GM19372 (cell line): ENCODE results near the gene MKRN2.

Source experiments
- ATAC-seq: cut with Tn5 transposase; IDR thresholded peaks from one replicate; pipeline ENCODE4 v1.9.1; 2021; ENCODE audit warnings: mild to moderate bottlenecking, low read depth, moderate library complexity; ENCODE audit not compliant: unreplicated experiment

The MKRN2 gene

DNA sequence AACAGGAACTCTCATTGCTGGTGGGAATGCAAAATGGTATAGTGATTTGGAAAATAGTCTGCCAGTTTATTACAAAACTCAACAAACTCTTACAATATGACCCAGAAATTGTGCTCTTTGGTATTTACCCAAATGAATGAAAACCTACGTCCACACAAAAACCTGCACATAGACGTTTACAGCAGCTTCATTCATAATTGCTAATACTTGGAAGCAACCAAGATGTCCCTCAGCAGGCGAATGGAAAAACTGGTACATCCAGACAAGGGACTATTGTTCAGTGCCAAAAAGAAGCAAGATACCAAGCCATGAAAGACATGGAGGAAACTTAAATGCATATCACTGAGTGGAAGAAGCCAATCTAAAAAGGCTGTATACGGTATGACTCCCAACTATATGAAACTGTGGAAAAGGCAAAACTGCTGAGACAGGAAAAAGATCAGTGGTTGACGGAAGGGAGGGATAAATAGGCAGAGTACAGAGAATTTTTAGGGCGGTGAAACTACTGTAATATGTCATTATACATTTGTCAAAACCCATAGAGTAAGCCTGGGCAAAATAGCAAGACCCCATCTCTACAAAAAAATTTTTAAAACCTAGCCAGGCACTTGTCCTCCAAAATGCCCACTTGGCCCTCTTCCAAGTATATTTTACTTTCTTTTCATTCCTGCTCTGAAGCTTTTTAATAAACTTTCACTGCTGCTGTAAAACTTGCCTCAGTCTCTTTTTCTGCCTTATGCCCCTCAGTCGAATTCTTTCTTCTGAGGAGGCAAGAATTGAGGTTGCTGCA is 6.7 kb upstream of the MKRN2 start:
- ATAC-seq: no peak

DNA sequence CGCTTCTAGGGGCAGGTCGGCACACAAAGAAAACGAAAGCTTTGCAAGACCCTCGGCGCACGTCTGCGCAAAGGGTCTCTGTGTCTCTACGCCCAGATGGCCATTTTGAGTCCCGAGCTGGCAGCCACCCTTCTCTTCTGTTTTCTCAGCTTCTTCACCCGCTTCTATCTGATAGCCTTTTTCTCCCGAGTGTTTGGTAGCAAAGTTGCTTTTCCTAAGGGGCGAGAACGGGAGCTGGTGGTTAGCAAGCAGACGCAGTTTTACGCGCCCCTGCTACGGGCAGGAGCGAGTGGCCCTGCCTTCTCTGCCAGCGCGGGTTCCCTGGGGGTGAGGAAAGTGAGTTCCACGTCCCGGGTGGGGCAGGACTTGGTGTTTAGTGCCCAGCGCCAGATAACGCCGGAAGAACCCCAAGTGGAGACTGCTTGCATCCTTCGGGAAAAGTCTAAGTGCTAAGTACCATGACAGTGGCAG is 2.9 kb upstream of the MKRN2 start:
- no peak for ATAC-seq

DNA sequence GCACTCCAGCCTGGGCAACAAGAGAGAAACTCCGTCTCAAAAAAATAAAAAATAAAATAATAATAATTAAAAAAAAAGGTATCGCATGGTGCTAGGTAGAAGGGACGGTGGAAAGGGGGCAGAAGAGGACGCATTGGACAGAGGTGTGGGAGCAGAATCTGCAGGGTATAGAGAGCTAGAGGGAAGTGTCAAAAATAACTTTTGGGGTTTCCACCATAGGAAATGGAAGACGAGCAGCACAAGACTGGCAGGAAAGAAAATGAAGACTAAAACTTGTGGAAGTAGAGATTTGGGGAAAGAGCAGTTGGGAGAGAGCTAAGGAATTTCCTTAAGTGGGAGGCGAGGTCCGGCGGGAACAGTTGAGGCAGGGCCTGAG is 585 bp upstream of the MKRN2 start:
- ATAC-seq: no peak

DNA sequence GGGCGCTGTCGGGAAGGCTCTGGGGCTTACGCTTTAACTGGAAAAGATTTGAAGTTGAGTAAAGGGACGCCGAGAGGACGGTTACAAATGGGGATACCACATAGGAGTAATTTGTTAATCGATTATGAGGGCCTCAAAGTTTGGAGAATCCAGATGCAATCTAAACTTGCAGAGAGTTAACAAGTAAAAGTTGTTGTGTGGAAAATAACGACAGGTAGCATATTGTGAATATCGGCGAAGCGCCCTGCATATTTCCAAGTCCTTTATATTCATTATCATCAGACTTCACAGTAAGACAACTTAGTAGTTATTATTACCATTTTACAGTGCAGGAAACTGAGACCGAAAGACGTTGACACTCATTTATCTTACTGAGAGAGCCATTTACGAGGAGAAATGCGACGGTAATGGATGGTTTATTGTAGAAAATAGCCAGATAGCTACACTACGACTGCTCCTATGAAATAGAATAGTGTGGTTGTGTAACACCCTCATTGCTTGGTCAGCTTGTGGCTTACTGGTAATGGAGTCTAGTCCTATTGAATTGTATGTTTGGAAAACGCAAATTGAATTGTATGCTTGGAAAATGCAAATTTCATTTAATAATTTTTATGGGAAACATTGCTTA is 700 bp downstream of the MKRN2 start:
- ATAC-seq: no peak

DNA sequence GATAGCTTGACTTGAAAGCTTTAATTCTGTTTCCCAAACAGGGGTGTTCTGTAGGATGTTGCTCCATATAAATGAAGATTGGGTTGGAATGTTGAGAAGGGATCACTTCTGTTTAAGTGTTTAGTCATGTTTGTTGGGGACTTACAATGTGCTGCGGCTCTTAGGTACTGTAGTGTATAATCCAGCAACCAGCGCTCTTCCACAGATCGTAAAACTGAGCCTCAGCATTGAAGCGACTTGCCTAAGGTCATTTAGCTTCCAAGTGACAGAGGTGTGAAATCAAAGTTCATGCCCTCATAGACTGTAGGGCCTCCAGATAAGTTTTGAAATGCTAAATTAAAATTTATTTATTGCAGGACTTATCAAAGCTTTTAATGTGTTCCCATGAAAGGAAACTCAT is 1.8 kb downstream of the MKRN2 start:
- ATAC-seq: no peak

DNA sequence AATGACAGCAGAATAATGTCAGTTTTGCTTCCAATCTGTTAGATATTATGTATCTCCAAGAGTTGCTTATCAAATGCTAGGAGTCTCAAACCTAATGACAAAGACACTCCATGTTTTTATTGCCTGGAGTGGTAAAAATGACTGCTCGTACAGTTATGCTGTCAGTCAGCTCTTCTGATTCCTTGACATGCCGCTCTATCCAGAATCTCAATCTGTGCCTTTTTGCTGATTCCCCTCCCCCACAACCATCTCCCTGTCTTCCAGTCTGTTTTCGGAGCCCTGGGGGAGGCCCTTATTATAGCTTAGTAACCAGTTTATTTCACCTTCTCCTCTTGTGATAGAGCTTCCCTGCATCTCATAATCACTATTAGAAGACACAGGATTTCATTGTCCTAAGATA is 2.6 kb downstream of the MKRN2 start:
- no peak for ATAC-seq

- no peak for ATAC-seq
Observed at GRCh38 chr3:12560505-12561190, 3.8 kb downstream of the MKRN2 start.

GRCh38 chr3:12561397-12561796 is 4.5 kb downstream of the MKRN2 start:
- no peak for ATAC-seq

- ATAC-seq: no peak
Observed at GRCh38 chr3:12562451-12562850, 5.6 kb downstream of the MKRN2 start.

GRCh38 chr3:12566976-12567375 is 10.1 kb downstream of the MKRN2 start:
- ATAC-seq: no peak

DNA sequence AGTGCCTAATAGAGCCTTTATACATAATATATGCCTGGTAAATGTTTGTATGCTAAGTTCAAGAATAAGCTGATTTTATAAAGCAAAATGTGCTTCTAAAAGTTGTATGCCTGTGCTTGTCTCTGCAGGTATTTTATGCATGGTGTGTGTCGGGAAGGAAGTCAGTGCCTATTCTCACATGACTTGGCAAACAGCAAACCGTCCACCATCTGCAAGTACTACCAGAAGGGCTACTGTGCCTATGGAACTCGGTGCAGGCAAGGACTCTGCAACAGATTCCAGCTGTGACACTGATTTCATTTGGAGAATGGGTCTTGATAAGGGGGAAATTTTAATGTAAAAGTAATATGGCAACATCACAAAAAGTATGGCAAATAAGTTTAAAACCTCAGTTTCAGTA is 11.9 kb downstream of the MKRN2 start:
- ATAC-seq: no peak

DNA sequence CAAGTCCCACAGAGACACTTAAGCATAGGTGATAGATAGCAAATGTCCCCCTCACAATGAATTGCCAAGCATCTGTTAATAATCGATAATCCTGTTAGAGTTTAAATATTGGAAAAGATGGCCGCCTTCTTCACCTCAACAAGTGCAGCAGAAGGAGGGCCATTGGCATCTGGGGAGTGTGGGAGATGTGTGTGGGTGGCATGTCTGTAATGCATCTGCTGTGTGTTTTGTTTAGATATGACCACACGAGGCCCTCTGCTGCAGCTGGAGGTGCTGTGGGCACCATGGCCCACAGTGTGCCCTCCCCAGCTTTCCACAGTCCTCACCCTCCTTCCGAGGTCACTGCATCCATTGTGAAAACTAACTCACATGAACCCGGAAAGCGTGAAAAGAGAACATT is 12.9 kb downstream of the MKRN2 start:
- ATAC-seq: no peak

DNA sequence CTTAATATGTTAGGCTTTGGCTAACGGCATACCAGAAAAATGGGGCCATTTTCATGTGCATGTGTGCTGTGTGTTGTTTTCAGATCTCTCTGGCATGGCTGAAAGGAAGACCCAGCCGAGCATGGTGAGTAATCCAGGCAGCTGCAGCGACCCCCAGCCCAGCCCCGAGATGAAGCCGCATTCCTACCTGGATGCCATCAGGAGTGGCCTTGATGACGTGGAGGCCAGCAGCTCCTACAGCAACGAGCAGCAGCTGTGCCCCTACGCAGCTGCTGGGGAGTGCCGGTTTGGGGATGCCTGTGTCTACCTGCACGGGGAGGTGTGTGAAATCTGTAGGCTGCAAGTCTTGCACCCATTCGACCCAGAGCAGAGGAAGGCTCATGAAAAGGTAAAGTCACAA is 15.1 kb downstream of the MKRN2 start:
- ATAC-seq: no peak

DNA sequence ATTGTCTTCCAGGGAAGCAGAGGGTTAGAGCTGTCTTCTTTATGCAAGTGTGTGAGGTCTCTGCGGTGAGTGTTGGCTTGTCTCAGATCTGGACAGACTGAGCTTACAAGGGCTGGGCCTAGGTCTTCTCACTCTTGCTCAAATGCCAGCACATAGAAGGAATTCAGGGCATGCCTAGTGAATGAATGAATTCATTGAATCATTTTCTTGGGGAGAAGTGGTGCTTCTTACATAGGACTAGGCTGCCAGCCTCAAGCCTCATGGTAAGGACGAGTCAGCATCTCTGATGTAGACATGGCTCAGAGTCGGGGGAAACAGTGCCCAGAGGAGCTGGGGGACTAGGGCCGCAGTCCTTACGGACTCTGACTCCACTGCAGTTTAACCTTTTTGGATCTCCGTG is 17.2 kb downstream of the MKRN2 start:
- ATAC-seq: no peak

DNA sequence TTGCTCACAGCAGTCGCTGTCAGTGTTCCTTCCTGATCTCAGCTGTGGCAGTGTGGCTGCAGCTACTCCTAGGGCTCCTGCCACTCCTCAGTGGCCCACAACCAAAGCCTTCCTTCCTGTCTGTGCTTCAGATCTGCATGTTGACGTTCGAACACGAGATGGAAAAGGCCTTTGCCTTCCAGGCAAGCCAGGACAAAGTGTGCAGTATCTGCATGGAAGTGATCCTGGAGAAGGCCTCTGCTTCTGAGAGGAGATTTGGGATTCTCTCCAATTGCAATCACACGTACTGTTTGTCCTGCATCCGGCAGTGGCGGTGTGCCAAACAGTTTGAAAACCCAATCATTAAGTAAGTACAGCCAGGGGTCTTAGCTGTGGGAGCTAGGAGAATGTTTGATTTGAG is 17.8 kb downstream of the MKRN2 start:
- no peak for ATAC-seq

DNA sequence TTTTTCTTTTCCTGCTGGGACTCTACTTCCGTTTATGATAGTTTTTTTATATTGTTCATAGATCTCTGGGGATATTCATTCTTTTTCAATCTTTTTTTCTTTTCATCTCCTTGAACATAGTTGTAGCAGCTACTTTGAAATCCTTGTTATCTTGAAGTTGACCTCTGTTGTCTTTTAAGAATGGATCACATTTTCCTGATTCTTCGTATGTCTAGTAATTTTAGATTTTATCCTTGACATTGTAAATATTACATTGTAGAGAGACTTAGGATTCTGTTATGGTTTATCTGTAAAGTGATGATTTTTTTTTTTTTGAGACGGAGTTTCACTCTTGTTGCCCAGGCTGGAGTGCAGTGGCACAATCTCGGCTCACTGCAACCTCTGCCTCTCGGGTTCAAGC is 20.5 kb downstream of the MKRN2 start:
- ATAC-seq: no peak

GRCh38 chr3:12578742-12579141 is 21.9 kb downstream of the MKRN2 start:
- ATAC-seq: no peak

GRCh38 chr3:12579456-12579855 is 22.6 kb downstream of the MKRN2 start:
- ATAC-seq: no peak

- ATAC-seq: no peak
Observed at GRCh38 chr3:12579905-12580304, 23.0 kb downstream of the MKRN2 start.

DNA sequence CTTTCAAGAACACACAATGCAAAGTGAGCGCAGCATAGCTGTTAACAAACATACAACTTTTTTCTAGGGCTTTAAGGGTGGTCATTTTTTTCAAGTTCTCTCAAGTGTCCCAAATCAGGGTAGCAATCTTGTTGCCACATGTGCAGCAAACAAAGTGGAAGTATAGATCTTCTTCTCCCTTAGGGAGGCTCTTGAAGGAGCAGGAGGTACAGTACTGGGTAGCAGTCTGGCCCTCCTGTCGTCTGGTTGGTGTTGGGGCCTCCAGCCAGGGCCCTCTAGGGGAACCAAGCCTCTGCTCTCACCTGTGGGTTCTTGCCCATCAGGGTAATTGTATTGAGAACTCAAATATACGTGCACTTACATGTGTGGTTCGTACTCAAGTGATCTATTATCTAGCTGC is 25.8 kb downstream of the MKRN2 start:
- no peak for ATAC-seq

GRCh38 chr3:12583280-12583679 is 26.4 kb downstream of the MKRN2 start:
- no peak for ATAC-seq

DNA sequence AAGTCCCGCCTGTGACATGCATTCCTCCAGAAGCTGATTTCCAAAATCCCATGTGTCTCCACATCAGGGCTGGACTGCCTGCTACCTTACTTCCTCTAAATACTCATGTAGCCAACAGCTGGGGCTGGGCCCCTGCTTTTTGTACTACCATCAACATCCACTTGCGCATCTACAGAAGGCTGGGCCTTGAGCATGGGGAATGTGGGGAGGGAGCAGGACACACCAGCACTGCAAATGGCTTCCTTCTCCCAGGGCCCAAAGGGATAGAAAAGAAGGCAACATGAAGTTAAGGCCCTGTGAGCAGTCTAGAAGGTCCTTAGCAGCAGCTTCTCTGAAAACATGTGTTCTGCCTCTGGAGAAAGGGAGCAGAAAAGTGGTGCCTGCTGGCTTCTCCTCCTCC is 27.2 kb downstream of the MKRN2 start:
- no peak for ATAC-seq
